SK-N-SH (cell line): ENCODE data around the gene TBC1D9B. TPM values are rescaled to one million over a fixed set of nuclear protein-coding genes. Genes with fewer than 3 reads are reported as not detected.

Source experiments
- CTCF ChIA-PET: fragments of 300-600, 350-600 bp; formaldehyde crosslinking; extraction: SDS; loops from one replicate; lab custom pipeline; 2021; lab: Yijun Ruan, JAX
- POLR2A ChIA-PET: fragments of 350-600 bp; sonication (Branson Sonifier 250); formaldehyde crosslinking; extraction: SDS; loops from one replicate; lab custom pipeline; 2020; ENCODE audit warnings: antibody characterized with exemption, inconsistent platforms; lab: Yijun Ruan, JAX
- DNase-seq: peaks from one replicate; pipeline ENCODE4 v3.0.0; 2012
- H2AFZ ChIP-seq: fragments of 200-600 bp; sonication (generic); 2 replicates; pipeline ENCODE4 v1.8.1; 2016; ENCODE audit warnings: antibody characterized with exemption, mild to moderate bottlenecking, low read depth
- H3F3A ChIP-seq: fragments of 200-600 bp; sonication (generic); replicated peaks from 2 replicates; pipeline ENCODE3; 2016; ENCODE audit warnings: antibody characterized with exemption, mild to moderate bottlenecking; ENCODE audit not compliant: insufficient read depth
- H3K27ac ChIP-seq, 2 experiments: fragments of 200-500 bp in 1 of 2; fragments of 200-600 bp in 1 of 2; sonication (Bioruptor generic) in 1 of 2; sonication (generic), shearing (Covaris generic) in 1 of 2; 2 replicates each; pipeline versions ENCODE4 v1.5.1 to v1.6.1; 2014 to 2016; ENCODE audit warnings: low read depth in 2 of 2, inconsistent platforms in 1 of 2, low read length in 1 of 2, mild to moderate bottlenecking in 1 of 2, mixed read lengths in 1 of 2
- H3K27me3 ChIP-seq: fragments of 200-600 bp; sonication (generic), shearing (Covaris generic); 2 replicates; pipeline ENCODE4 v1.6.1; 2016; ENCODE audit warnings: mixed run types; ENCODE audit not compliant: insufficient read depth
- H3K36me3 ChIP-seq, 2 experiments: fragments of 200-500 bp in 1 of 2; fragments of 200-600 bp in 1 of 2; sonication (Bioruptor generic) in 1 of 2; sonication (generic) in 1 of 2; replicated peaks in 1 of 2; 2 replicates each; pipeline versions ENCODE3 to v1.5.1; 2014 to 2016; ENCODE audit warnings: low read length in 1 of 2, mild to moderate bottlenecking in 1 of 2; ENCODE audit not compliant: insufficient read depth in 2 of 2, control insufficient read depth in 1 of 2
- H3K4me1 ChIP-seq, 2 experiments: fragments of 200-500 bp in 1 of 2; fragments of 200-600 bp in 1 of 2; sonication (Bioruptor generic) in 1 of 2; sonication (generic), shearing (Covaris generic) in 1 of 2; 2 replicates each; pipeline versions ENCODE4 v1.5.1 to v1.6.1; 2014 to 2016; ENCODE audit warnings: low read depth in 1 of 2, low read length in 1 of 2, mixed run types in 1 of 2; ENCODE audit not compliant: insufficient read depth in 2 of 2, control insufficient read depth in 1 of 2
- H3K4me2 ChIP-seq: fragments of 200-600 bp; sonication (generic), shearing (Covaris generic); 2 replicates; pipeline ENCODE4 v1.6.1; 2017; ENCODE audit warnings: mixed run types
- H3K4me3 ChIP-seq, 2 experiments: fragments of 200-500 bp in 1 of 2; fragments of 200-600 bp in 1 of 2; sonication (Bioruptor generic) in 1 of 2; sonication (generic), shearing (Covaris generic) in 1 of 2; 2 replicates each; pipeline versions ENCODE4 v1.5.1 to v1.8.1; 2014 to 2016; ENCODE audit warnings: low read depth in 2 of 2, inconsistent platforms in 1 of 2, low read length in 1 of 2, mild to moderate bottlenecking in 1 of 2, mixed read lengths in 1 of 2, moderate library complexity in 1 of 2
- H3K79me2 ChIP-seq: fragments of 200-600 bp; sonication (generic); 2 replicates; pipeline ENCODE4 v1.8.1; 2017; ENCODE audit warnings: mild to moderate bottlenecking; ENCODE audit not compliant: insufficient read depth
- H3K9ac ChIP-seq: fragments of 200-600 bp; sonication (generic); 2 replicates; pipeline ENCODE4 v1.6.1; 2017; ENCODE audit warnings: mixed run types
- H3K9me2 ChIP-seq: fragments of 200-600 bp; sonication (generic); 2 replicates; pipeline ENCODE4 v1.6.1; 2017; ENCODE audit warnings: mixed run types
- H3K9me3 ChIP-seq: fragments of 200-600 bp; sonication (generic); 2 replicates; pipeline ENCODE4 v1.6.1; 2017; ENCODE audit warnings: mixed run types, mild to moderate bottlenecking, moderate library complexity
- H4K20me1 ChIP-seq: fragments of 200-600 bp; sonication (generic); 2 replicates; pipeline ENCODE4 v1.6.1; 2017; ENCODE audit warnings: mild to moderate bottlenecking, mixed run types; ENCODE audit not compliant: insufficient read depth
- CHD2 ChIP-seq: fragments of 150-350 bp; IDR thresholded peaks from 2 replicates; pipeline ENCODE4 v1.6.1; 2018; ENCODE audit warnings: low read length; ENCODE audit not compliant: partially characterized antibody
- ELF1 ChIP-seq: IDR thresholded peaks from 2 replicates; pipeline ENCODE4 v1.4.0; 2012
- EP300 ChIP-seq, 2 experiments: IDR thresholded peaks; 2 replicates each; pipeline versions ENCODE4 v1.4.0 to v1.6.1; 2012; ENCODE audit warnings: borderline replicate concordance in 1 of 2, low read depth in 1 of 2, low read length in 1 of 2
- EZH2phosphoT487 ChIP-seq: fragments of 200-600 bp; sonication (generic); IDR thresholded peaks from 2 replicates; pipeline ENCODE4 v1.6.1; 2017; ENCODE audit warnings: low read depth, mixed run types, mild to moderate bottlenecking, antibody characterized with exemption, moderate library complexity, borderline replicate concordance
- FOXJ3 ChIP-seq: sonication (generic); formaldehyde crosslinking; IDR thresholded peaks from 2 replicates; pipeline ENCODE4 v1.5.1; 2020; ENCODE audit warnings: mild to moderate bottlenecking, missing genetic modification reagents
- FOXM1 ChIP-seq: IDR thresholded peaks from 2 replicates; pipeline ENCODE4 v1.4.0; 2012; ENCODE audit warnings: low read depth, mild to moderate bottlenecking
- GABPA ChIP-seq: IDR thresholded peaks from 2 replicates; pipeline ENCODE4 v1.4.0; 2012; ENCODE audit warnings: low read depth, mild to moderate bottlenecking
- GATA2 ChIP-seq: sonication (generic); formaldehyde crosslinking; IDR thresholded peaks from 2 replicates; pipeline ENCODE4 v1.5.0; 2020; ENCODE audit warnings: mild to moderate bottlenecking, missing genetic modification reagents
- JUND ChIP-seq: IDR thresholded peaks from 2 replicates; pipeline ENCODE4 v1.4.0; 2012
- MXI1 ChIP-seq: IDR thresholded peaks from 2 replicates; pipeline ENCODE4 v1.6.1; 2012; ENCODE audit warnings: mild to moderate bottlenecking, low read depth, low read length, improper control_type of control experiment
- NFIC ChIP-seq: IDR thresholded peaks from 2 replicates; pipeline ENCODE4 v1.4.0; 2012; ENCODE audit warnings: borderline replicate concordance
- NRF1 ChIP-seq: IDR thresholded peaks from 2 replicates; pipeline ENCODE4 v1.6.1; 2012; ENCODE audit warnings: low read depth, mild to moderate bottlenecking, low read length
- POLR2AphosphoS5 ChIP-seq: IDR thresholded peaks from 2 replicates; pipeline ENCODE4 v1.6.1; 2012; ENCODE audit warnings: low read depth, low read length
- RAD21 ChIP-seq: IDR thresholded peaks from 2 replicates; pipeline ENCODE4 v1.6.1; 2012; ENCODE audit warnings: mild to moderate bottlenecking, low read length
- RFX5 ChIP-seq: IDR thresholded peaks from 2 replicates; pipeline ENCODE4 v1.6.1; 2012; ENCODE audit warnings: mild to moderate bottlenecking, improper control_type of control experiment, low read length
- RXRA ChIP-seq: IDR thresholded peaks from 2 replicates; pipeline ENCODE4 v1.4.0; 2012; ENCODE audit warnings: low read depth, mild to moderate bottlenecking, borderline replicate concordance
- SMC3 ChIP-seq: IDR thresholded peaks from 2 replicates; pipeline ENCODE4 v1.6.1; 2012; ENCODE audit warnings: low read depth, low read length, improper control_type of control experiment
- TCF12 ChIP-seq: IDR thresholded peaks from 2 replicates; pipeline ENCODE4 v1.4.0; 2012
- WGBS: methylation state at CpG from one replicate; pipeline ENCODE4 v1.1.6; 2017; ENCODE audit warnings: low lambda C conversion rate; 5-methylcytosine and 5-hydroxymethylcytosine counted together
- polyA plus RNA-seq, 3 experiments: library from polyadenylated mRNA; depleted of rRNA; stranded (reverse); fragments of >200 nt; gene quantifications; 2 replicates each; pipeline ENCODE4 v1.2.3, GENCODE V29; 2012
- TF ChIP-seq, protein P1 (sequence below): IDR thresholded peaks from 2 replicates; pipeline ENCODE4 v1.4.0; 2012; ENCODE audit warnings: low read depth, borderline replicate concordance
- TF ChIP-seq, protein P2 (sequence below): fragments of 150-350 bp; IDR thresholded peaks from 2 replicates; pipeline ENCODE4 v1.6.1; 2016; ENCODE audit warnings: mild to moderate bottlenecking, low read depth, low read length
- TF ChIP-seq, protein P3 (sequence below): IDR thresholded peaks from 2 replicates; pipeline ENCODE4; 2012
- TF ChIP-seq, protein P4 (sequence below): IDR thresholded peaks from 2 replicates; pipeline ENCODE4 v1.4.0; 2012; ENCODE audit warnings: low read depth, borderline replicate concordance

TBC1D9B gene
- polyA plus RNA-seq, 1 of the 3 experiments (the other 2 are of a cell fraction) = 75.6 TPM

DNA sequence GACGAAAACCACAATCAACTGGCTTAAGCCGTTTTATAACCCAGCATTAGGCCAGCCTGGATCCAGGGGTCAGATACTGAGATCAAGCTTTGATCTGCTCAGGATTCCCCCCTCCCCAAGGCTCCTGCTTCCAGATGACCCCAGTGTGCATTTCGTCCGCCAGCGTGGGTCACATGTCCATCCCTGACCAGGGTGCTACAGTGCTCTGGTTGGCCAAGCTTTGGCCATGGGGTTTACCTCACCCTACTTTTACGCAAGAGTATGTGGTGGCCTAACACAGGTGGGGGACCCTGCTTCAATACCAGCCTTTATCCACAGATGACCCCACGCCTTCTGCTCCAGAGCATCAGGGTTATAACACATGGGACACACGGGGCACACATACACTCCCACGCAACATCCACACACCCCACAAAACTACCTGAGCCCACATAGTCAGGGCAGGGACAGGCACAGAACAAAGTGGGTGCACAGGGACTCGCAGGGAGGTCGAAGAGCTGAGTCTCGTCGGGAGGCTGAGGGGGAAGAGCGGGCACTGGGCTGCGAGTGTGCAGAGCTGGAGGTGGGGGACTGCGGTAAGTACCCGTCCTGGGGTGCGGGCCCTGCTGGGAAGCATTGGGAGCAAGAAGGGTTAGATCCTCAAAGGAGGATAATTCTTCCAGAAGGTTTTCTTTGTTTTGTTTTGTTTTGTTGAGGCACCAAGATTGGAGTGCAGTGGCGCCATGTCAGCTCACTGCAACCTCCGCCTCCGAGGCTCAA is 92.0 kb downstream of the TBC1D9B start:
- Histone ChIP-seq H2AFZ (no peak overlapping the region), H3K9ac (no peak overlapping the region), H3K27me3 (no peaks in the 10 kb centered on the region), H3K27ac (no peak overlapping the region), H3K4me3 (no peak overlapping the region), H4K20me1 (no peaks in the 10 kb centered on the region), H3K9me2 (no peaks in the 10 kb centered on the region), H3K79me2 (peaks cover 10% of the 10 kb centered on the region), H3K36me3 (peaks cover 8 to 15% of the 10 kb centered on the region in 2 experiments), H3F3A (peaks cover 14% of the 10 kb centered on the region), H3K4me2 (no peak overlapping the region), H3K9me3 (no peaks in the 10 kb centered on the region), H3K4me1 (peaks cover 14 to 26% of the 10 kb centered on the region in 2 experiments; a peak in 3 of 4 replicates)
- TF ChIP-seq NRF1 = no peak
- TF ChIP-seq SMC3 = no peak
- no peak for TF ChIP-seq GABPA
- no peak for TF ChIP-seq JUND
- TF ChIP-seq MXI1 = no peak
- TF ChIP-seq FOXJ3 (CRISPR knock-in tag) = no peak
- TF ChIP-seq EZH2phosphoT487 = no peak
- TF ChIP-seq RFX5 = no peak
- TF ChIP-seq FOXM1 = no peak
- TF ChIP-seq POLR2AphosphoS5 = no peak
- TF ChIP-seq ELF1 = no peak
- TF ChIP-seq, protein P1, sequence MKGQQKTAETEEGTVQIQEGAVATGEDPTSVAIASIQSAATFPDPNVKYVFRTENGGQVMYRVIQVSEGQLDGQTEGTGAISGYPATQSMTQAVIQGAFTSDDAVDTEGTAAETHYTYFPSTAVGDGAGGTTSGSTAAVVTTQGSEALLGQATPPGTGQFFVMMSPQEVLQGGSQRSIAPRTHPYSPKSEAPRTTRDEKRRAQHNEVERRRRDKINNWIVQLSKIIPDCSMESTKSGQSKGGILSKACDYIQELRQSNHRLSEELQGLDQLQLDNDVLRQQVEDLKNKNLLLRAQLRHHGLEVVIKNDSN = no peak
- no peak for TF ChIP-seq GATA2
- no peak for TF ChIP-seq RAD21
- no peak for TF ChIP-seq CHD2
- TF ChIP-seq RXRA = no peak
- no peak for TF ChIP-seq NFIC
- TF ChIP-seq, protein P2, sequence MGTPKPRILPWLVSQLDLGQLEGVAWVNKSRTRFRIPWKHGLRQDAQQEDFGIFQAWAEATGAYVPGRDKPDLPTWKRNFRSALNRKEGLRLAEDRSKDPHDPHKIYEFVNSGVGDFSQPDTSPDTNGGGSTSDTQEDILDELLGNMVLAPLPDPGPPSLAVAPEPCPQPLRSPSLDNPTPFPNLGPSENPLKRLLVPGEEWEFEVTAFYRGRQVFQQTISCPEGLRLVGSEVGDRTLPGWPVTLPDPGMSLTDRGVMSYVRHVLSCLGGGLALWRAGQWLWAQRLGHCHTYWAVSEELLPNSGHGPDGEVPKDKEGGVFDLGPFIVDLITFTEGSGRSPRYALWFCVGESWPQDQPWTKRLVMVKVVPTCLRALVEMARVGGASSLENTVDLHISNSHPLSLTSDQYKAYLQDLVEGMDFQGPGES = no peak
- ChIA-PET POLR2A (no interaction called here), CTCF (no interaction called here)
- no peak for DNase-seq
- 95% methylated on average over 17 of the region's 21 CpGs for WGBS

DNA sequence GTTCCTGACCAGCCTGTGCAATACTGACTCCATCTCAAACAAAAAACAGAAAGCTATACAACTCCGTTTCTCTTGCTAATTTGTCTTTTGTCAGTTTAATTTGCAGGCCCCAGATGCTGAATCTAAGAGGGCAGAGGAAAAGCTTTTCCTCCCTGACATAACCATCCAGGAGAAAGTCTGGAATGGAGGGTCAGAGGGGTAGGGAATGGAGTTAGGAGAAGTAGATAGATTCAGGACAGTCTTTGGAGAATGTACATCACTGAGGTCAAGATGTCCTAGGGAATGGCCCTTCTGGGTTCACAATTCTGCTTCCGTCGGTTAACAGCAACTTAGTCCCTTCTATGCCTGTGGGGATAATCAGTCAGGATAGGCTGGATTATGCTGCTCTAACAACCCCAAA is 93.6 kb downstream of the TBC1D9B start:
- H3K27me3 ChIP-seq = no peaks in the 10 kb centered on the region
- no peak overlapping the region for H3K27ac ChIP-seq
- H2AFZ ChIP-seq = no peak overlapping the region
- H3K9me3 ChIP-seq = no peaks in the 10 kb centered on the region
- no peak overlapping the region for H3K4me3 ChIP-seq
- ChIA-PET POLR2A (no interaction called here), CTCF (interaction anchor here (1.0 kb wide), 1 partner anchor 51 kb away, joined by 5 read pairs; no protein-coding TSS in a partner anchor)
- no peaks in the 10 kb centered on the region for H4K20me1 ChIP-seq
- H3K9me2 ChIP-seq = no peaks in the 10 kb centered on the region
- no peak overlapping the region for H3K4me2 ChIP-seq
- peaks cover 9 to 15% of the 10 kb centered on the region in 2 experiments for H3K36me3 ChIP-seq
- WGBS = 92% methylated on average over 3 of the region's 3 CpGs
- H3K79me2 ChIP-seq = peaks cover 20% of the 10 kb centered on the region
- no peak overlapping the region for H3K9ac ChIP-seq
- H3K4me1 ChIP-seq = peaks cover 0 to 12% of the 10 kb centered on the region in 2 experiments; a peak in 2 of 4 replicates
- no peak for DNase-seq
- peaks cover 8% of the 10 kb centered on the region for H3F3A ChIP-seq
- TF ChIP-seq, protein P2 = no peak
- TF ChIP-seq TCF12 = no peak
- TF ChIP-seq, protein P1 = no peak
- TF ChIP-seq, protein P3, sequence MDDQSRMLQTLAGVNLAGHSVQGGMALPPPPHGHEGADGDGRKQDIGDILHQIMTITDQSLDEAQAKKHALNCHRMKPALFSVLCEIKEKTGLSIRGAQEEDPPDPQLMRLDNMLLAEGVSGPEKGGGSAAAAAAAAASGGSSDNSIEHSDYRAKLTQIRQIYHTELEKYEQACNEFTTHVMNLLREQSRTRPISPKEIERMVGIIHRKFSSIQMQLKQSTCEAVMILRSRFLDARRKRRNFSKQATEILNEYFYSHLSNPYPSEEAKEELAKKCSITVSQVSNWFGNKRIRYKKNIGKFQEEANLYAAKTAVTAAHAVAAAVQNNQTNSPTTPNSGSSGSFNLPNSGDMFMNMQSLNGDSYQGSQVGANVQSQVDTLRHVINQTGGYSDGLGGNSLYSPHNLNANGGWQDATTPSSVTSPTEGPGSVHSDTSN = no peak
- TF ChIP-seq, protein P4, sequence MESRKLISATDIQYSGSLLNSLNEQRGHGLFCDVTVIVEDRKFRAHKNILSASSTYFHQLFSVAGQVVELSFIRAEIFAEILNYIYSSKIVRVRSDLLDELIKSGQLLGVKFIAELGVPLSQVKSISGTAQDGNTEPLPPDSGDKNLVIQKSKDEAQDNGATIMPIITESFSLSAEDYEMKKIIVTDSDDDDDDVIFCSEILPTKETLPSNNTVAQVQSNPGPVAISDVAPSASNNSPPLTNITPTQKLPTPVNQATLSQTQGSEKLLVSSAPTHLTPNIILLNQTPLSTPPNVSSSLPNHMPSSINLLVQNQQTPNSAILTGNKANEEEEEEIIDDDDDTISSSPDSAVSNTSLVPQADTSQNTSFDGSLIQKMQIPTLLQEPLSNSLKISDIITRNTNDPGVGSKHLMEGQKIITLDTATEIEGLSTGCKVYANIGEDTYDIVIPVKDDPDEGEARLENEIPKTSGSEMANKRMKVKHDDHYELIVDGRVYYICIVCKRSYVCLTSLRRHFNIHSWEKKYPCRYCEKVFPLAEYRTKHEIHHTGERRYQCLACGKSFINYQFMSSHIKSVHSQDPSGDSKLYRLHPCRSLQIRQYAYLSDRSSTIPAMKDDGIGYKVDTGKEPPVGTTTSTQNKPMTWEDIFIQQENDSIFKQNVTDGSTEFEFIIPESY = no peak
- TF ChIP-seq EP300 (IDR thresholded peaks at IDR 0.05; ENCODE audit: borderline replicate concordance in 1 of 2, low read depth in 1 of 2, low read length in 1 of 2) = no peak
- no peak for TF ChIP-seq JUND
- TF ChIP-seq FOXM1 = no peak
